Measurements from ENCODE around the gene BABAM2. TPM values are rescaled to one million over a fixed set of nuclear protein-coding genes. Genes with fewer than 3 reads are reported as not detected.

Gene BABAM2
- total RNA-seq, 1 experiment from 2014 or later: 16.3 TPM

DNA sequence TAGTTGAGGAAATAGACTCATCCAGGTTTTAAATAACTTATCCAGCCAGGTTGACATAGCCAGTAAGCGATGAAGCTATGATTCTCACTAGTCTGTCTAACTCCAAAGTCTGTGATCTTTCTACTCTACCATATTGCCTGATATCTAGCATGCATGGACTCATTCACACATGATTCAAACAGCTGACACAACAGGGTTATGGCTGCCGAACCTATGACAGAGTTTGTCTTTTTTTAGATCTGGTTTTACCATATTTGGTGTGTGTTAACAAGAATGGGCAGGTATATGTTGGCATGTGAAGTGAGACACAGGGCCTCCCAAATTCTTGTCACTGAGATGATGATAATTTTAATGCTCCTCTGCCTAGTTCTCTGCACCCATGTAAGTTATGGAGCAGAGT is 210.6 kb downstream of the BABAM2 start:
- no peak for TF ChIP-seq EZH2phosphoT487 (IDR thresholded peaks at IDR 0.05; ENCODE audit: borderline replicate concordance, low read length)
- no peak for TF ChIP-seq EZH2 (IDR thresholded peaks at IDR 0.05; ENCODE audit: low read length, unreplicated experiment)
- TF ChIP-seq, protein P1, sequence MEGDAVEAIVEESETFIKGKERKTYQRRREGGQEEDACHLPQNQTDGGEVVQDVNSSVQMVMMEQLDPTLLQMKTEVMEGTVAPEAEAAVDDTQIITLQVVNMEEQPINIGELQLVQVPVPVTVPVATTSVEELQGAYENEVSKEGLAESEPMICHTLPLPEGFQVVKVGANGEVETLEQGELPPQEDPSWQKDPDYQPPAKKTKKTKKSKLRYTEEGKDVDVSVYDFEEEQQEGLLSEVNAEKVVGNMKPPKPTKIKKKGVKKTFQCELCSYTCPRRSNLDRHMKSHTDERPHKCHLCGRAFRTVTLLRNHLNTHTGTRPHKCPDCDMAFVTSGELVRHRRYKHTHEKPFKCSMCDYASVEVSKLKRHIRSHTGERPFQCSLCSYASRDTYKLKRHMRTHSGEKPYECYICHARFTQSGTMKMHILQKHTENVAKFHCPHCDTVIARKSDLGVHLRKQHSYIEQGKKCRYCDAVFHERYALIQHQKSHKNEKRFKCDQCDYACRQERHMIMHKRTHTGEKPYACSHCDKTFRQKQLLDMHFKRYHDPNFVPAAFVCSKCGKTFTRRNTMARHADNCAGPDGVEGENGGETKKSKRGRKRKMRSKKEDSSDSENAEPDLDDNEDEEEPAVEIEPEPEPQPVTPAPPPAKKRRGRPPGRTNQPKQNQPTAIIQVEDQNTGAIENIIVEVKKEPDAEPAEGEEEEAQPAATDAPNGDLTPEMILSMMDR (conservative IDR thresholded peaks at IDR 0.05; ENCODE audit: low read depth, low read length): no peak
- no peak overlapping the region for H2AFZ ChIP-seq (ENCODE audit: low read length)
- CTCF ChIA-PET: no interaction called here

DNA sequence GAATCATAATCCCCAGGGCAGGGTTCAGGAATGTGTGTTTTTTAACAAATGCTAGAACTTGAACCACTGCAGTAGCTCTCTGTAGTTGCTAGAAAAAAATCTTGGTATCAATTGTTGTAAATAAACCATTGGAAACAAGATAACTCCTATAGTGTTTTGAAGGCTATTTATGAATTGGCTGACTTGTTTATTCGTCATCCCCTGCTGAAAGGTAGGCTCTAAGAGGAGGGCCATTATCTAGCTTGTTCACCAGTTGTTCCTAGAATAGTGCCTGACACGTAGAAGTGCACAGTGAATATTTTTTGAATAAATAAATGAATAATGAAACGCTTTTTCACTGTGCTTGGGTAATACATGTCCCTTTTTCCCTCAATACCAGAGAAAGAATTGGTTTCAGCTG is 211.4 kb downstream of the BABAM2 start:
- BruUV-seq (replicated peaks): no TSS peak
- Histone ChIP-seq H3K27ac (ENCODE audit: low read length) (no peak overlapping the region), H3K4me2 (ENCODE audit: low read length) (no peak overlapping the region)

More for the DNA sequence above, 210.6 kb downstream of the BABAM2 start:
- intact Hi-C loops (cut with micrococcal nuclease): no loop called here
- POLR2A ChIA-PET (ENCODE audit: unreplicated experiment): no interaction called here
- ATAC-seq: no peak
- H3K9me2 ChIP-seq (replicated peaks; ENCODE audit: low read length): no peaks in the 10 kb centered on the region
- H3K4me3 ChIP-seq (ENCODE audit: low read length): no peak overlapping the region
- no peaks in the 10 kb centered on the region for H3K27me3 ChIP-seq (ENCODE audit: low read length)
- H3K9me3 ChIP-seq (ENCODE audit: low read length): no peaks in the 10 kb centered on the region
- no peak for DNase-seq
- no peak overlapping the region for H3K27ac ChIP-seq (ENCODE audit: low read length)
- H3K4me1 ChIP-seq (ENCODE audit: insufficient read depth, low read length): 0 out of 2 replicates have a peak, but pooled peaks cover 5% of the 10 kb centered on the region
- no peaks in the 10 kb centered on the region for H3F3A ChIP-seq (ENCODE audit: low read length, unreplicated experiment)
- H3K36me3 ChIP-seq (ENCODE audit: low read depth, low read length): no peaks in the 10 kb centered on the region
- H4K20me1 ChIP-seq (ENCODE audit: low read length): no peaks in the 10 kb centered on the region
- no peak overlapping the region for H3K4me2 ChIP-seq (ENCODE audit: low read length)
- H3K79me2 ChIP-seq (ENCODE audit: low read length): no peaks in the 10 kb centered on the region
- no TSS peak for BruUV-seq (replicated peaks)
- no peak overlapping the region for H3K9ac ChIP-seq (ENCODE audit: low read length)

DNA sequence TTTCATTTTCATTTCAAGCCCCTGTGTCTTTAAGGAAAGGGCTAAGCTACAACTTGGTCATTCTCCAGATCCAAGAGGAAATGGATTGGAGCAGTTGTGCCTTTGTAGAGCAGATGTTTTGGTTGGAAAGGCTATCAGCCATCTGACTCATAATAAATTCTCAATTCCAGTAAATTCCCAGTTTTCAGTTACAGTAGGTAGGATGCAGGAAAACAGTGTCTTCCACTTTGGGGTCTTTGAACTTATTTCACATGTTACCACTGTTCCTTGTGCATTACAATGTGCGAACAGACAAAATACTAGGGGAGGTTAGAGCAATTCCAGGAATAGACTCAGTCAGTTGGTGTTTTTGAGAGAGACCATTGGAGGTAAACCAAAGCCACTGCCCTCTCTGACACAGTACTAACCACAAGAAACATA is 211.9 kb downstream of the BABAM2 start:
- Histone ChIP-seq H2AFZ (ENCODE audit: low read length) (no peak overlapping the region), H3F3A (ENCODE audit: low read length, unreplicated experiment) (no peaks in the 10 kb centered on the region), H3K9me2 (replicated peaks; ENCODE audit: low read length) (no peaks in the 10 kb centered on the region), H3K79me2 (ENCODE audit: low read length) (no peaks in the 10 kb centered on the region), H4K20me1 (ENCODE audit: low read length) (no peaks in the 10 kb centered on the region), H3K9me3 (ENCODE audit: low read length) (no peaks in the 10 kb centered on the region), H3K4me2 (ENCODE audit: low read length) (no peak overlapping the region), H3K4me1 (ENCODE audit: insufficient read depth, low read length) (0 out of 2 replicates have a peak, but pooled peaks cover 5% of the 10 kb centered on the region), H3K27me3 (ENCODE audit: low read length) (no peaks in the 10 kb centered on the region), H3K9ac (ENCODE audit: low read length) (no peak overlapping the region), H3K27ac (ENCODE audit: low read length) (no peak overlapping the region), H3K4me3 (ENCODE audit: low read length) (no peak overlapping the region), H3K36me3 (ENCODE audit: low read depth, low read length) (no peaks in the 10 kb centered on the region)
- TF ChIP-seq EZH2phosphoT487 (IDR thresholded peaks at IDR 0.05; ENCODE audit: borderline replicate concordance, low read length) (no peak), EZH2 (IDR thresholded peaks at IDR 0.05; ENCODE audit: low read length, unreplicated experiment) (no peak)
- TF ChIP-seq, protein P1 (conservative IDR thresholded peaks at IDR 0.05; ENCODE audit: low read depth, low read length): no peak
- intact Hi-C loops (cut with micrococcal nuclease): no loop called here
- ChIA-PET POLR2A (ENCODE audit: unreplicated experiment) (no interaction called here), CTCF (no interaction called here)
- no peak for DNase-seq
- BruUV-seq (replicated peaks): no TSS peak
- ATAC-seq: no peak

More for the DNA sequence above, 211.4 kb downstream of the BABAM2 start:
- H3K4me1 ChIP-seq (ENCODE audit: insufficient read depth, low read length): 0 out of 2 replicates have a peak, but pooled peaks cover 5% of the 10 kb centered on the region
- H3K27me3 ChIP-seq (ENCODE audit: low read length): no peaks in the 10 kb centered on the region
- no peaks in the 10 kb centered on the region for H3K36me3 ChIP-seq (ENCODE audit: low read depth, low read length)
- TF ChIP-seq EZH2 (IDR thresholded peaks at IDR 0.05; ENCODE audit: low read length, unreplicated experiment) (no peak), EZH2phosphoT487 (IDR thresholded peaks at IDR 0.05; ENCODE audit: borderline replicate concordance, low read length) (no peak)
- TF ChIP-seq, protein P1 (conservative IDR thresholded peaks at IDR 0.05; ENCODE audit: low read depth, low read length): no peak
- no peaks in the 10 kb centered on the region for H3K9me2 ChIP-seq (replicated peaks; ENCODE audit: low read length)
- no peaks in the 10 kb centered on the region for H3K79me2 ChIP-seq (ENCODE audit: low read length)
- H4K20me1 ChIP-seq (ENCODE audit: low read length): no peaks in the 10 kb centered on the region
- H2AFZ ChIP-seq (ENCODE audit: low read length): no peak overlapping the region
- ATAC-seq: no peak
- DNase-seq: no peak
- no peaks in the 10 kb centered on the region for H3F3A ChIP-seq (ENCODE audit: low read length, unreplicated experiment)
- intact Hi-C loops (cut with micrococcal nuclease): no loop called here
- no peaks in the 10 kb centered on the region for H3K9me3 ChIP-seq (ENCODE audit: low read length)
- H3K9ac ChIP-seq (ENCODE audit: low read length): no peak overlapping the region
- CTCF ChIA-PET: no interaction called here
- H3K4me3 ChIP-seq (ENCODE audit: low read length): no peak overlapping the region
- POLR2A ChIA-PET (ENCODE audit: unreplicated experiment): no interaction called here

All from PC-3 (cell line).